ENCODE results near the gene FHL1. TPM values are rescaled to one million over a fixed set of nuclear protein-coding genes. Genes with fewer than 3 reads are reported as not detected.
"Not testable (repeated sequence)": the region's sequence is repeated elsewhere in the genome, so short reads cannot be mapped to it uniquely, and the experiment has no call there.

Gene FHL1
- total RNA-seq, 1 donor from 2014 or later: 161 TPM

DNA sequence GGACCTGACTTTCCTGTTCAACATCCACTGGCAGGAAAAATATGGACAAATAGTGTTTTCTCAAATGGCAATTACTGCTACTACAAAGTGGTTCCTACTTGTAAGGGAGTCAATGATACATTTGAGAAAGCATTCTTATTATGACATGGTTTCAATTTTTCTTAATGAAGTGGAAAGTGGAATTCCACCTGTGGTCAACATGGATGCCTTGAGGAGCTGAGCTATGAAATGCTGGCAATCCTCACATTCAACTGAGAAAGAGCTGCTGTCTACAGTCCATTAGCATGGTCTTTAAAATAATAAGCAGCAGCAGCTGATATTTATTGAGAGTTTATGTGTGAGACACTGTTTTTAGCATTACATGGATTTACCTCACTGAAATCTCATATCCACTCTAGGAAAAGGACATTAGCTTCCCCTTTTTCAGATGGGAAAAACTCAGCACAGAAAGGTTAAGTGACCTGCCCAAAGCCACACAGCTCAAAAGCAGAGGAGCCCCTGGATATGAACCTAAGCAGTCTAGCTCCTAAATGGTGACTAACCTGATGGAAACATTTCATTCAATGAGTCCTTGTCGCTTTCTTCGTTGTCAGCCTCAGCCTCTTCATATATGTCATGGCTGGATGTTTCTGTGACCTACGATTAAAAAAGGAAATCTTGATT, 74.6 kb downstream of the FHL1 start:
- no peaks in the 10 kb centered on the region for H3K4me1 Mint-ChIP-seq (ENCODE audit: low read depth, unreplicated experiment)
- H3K36me3 Mint-ChIP-seq (ENCODE audit: unreplicated experiment): no peaks in the 10 kb centered on the region
- H3K4me3 Mint-ChIP-seq (ENCODE audit: unreplicated experiment): no peak overlapping the region
- TF ChIP-seq, protein P1, sequence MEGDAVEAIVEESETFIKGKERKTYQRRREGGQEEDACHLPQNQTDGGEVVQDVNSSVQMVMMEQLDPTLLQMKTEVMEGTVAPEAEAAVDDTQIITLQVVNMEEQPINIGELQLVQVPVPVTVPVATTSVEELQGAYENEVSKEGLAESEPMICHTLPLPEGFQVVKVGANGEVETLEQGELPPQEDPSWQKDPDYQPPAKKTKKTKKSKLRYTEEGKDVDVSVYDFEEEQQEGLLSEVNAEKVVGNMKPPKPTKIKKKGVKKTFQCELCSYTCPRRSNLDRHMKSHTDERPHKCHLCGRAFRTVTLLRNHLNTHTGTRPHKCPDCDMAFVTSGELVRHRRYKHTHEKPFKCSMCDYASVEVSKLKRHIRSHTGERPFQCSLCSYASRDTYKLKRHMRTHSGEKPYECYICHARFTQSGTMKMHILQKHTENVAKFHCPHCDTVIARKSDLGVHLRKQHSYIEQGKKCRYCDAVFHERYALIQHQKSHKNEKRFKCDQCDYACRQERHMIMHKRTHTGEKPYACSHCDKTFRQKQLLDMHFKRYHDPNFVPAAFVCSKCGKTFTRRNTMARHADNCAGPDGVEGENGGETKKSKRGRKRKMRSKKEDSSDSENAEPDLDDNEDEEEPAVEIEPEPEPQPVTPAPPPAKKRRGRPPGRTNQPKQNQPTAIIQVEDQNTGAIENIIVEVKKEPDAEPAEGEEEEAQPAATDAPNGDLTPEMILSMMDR (IDR thresholded peaks at IDR 0.05; ENCODE audit: partially characterized antibody, unreplicated experiment): no peak
- H3K27me3 Mint-ChIP-seq (ENCODE audit: unreplicated experiment): no peaks in the 10 kb centered on the region
- no peak overlapping the region for H3K27ac Mint-ChIP-seq (ENCODE audit: unreplicated experiment)
- no peaks in the 10 kb centered on the region for H3K9me3 Mint-ChIP-seq (ENCODE audit: unreplicated experiment)
- DNase-seq: no peak

DNA sequence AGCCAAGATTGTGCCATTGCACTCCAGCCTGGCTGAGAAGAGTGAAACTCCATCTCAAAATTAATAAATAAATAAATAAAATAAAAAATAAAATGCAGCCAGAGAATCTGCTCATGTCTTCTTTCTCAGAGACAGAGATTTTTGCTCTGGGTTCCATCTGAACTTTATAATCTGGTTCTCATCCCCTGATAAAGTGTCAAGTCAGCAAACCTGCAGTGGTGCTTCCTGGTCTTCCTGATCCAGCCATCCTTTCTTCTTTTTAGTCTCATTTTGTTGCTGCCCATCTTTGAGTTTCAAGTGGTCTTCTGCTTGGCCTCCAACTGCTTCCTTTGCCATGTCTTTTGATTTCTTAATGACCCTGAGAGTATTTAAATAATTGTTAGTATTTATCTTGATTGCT, 79.7 kb downstream of the FHL1 start:
- Mint-ChIP-seq H3K36me3 (ENCODE audit: unreplicated experiment) (no peaks in the 10 kb centered on the region), H3K4me3 (ENCODE audit: unreplicated experiment) (no peak overlapping the region), H3K9me3 (ENCODE audit: unreplicated experiment) (no peaks in the 10 kb centered on the region), H3K4me1 (ENCODE audit: low read depth, unreplicated experiment) (no peaks in the 10 kb centered on the region), H3K27ac (ENCODE audit: unreplicated experiment) (no peak overlapping the region), H3K27me3 (ENCODE audit: unreplicated experiment) (no peaks in the 10 kb centered on the region)
- DNase-seq: no peak
- TF ChIP-seq, protein P1 (IDR thresholded peaks at IDR 0.05; ENCODE audit: partially characterized antibody, unreplicated experiment): no peak

DNA sequence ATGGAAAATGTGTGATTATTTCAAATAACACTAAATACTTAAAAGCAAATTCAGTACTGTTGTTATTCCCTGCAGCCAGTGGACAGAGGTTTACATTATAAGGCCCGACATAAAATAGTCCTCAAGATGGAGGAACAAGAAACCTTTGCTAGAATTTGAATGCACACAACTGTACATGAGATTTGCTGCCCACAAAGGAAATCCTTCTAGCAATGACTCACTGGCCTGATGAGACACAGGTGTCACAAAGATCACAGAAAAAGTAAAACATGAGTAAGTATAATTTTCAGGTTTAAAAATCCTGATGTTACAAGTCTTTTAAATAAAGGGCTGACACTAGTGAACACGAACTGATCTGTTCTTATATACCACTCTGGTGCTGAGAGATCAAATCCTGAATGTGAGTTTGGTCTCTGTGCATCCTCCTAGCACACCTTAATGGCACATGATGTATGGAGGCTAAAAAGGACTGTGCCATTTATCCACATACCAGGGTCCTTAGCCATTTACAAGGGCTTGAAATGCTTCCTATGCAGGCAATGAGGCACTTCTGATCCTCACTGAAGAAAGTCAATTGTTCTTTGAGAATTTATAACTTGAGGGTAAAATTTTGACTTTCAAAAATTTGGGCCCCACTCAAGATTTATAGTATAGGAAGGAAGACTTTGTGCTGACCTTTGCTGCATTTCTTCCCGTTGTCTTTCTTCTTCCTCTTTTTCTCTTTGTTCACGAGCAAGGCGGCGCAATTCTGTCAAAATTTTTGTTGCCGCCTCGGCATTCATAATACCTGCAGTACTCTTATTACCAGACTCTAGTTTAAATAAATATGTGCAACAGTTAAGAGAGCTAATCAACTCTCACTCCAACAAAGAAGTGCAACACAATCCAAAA, 80.9 kb downstream of the FHL1 start:
- Mint-ChIP-seq H3K4me3 (ENCODE audit: unreplicated experiment) (no peak overlapping the region), H3K9me3 (ENCODE audit: unreplicated experiment) (no peaks in the 10 kb centered on the region), H3K36me3 (ENCODE audit: unreplicated experiment) (no peaks in the 10 kb centered on the region), H3K4me1 (ENCODE audit: low read depth, unreplicated experiment) (no peaks in the 10 kb centered on the region), H3K27ac (ENCODE audit: unreplicated experiment) (no peak overlapping the region), H3K27me3 (ENCODE audit: unreplicated experiment) (no peaks in the 10 kb centered on the region)
- TF ChIP-seq, protein P1 (IDR thresholded peaks at IDR 0.05; ENCODE audit: partially characterized antibody, unreplicated experiment): no peak
- DNase-seq: no peak

DNA sequence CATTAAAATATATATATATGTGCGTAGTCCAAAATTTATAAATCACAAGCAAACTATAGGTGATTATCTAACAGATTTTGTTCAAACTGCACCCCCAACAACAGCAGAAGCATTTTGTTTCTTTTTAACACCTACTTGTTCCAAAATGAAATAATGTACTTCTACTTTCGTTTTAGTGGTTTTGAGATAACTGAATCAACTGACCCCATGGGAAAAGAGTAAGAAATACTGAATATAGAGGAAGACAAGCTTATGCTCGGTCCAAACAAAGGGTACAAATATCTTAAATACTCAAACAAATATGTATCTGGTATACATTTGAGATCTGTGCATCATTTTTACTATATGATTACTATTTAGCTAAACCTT, 81.5 kb downstream of the FHL1 start:
- TF ChIP-seq, protein P1 (IDR thresholded peaks at IDR 0.05; ENCODE audit: partially characterized antibody, unreplicated experiment): no peak
- no peaks in the 10 kb centered on the region for H3K36me3 Mint-ChIP-seq (ENCODE audit: unreplicated experiment)
- no peaks in the 10 kb centered on the region for H3K27me3 Mint-ChIP-seq (ENCODE audit: unreplicated experiment)
- no peak overlapping the region for H3K4me3 Mint-ChIP-seq (ENCODE audit: unreplicated experiment)
- H3K9me3 Mint-ChIP-seq (ENCODE audit: unreplicated experiment): no peaks in the 10 kb centered on the region
- DNase-seq: no peak
- no peaks in the 10 kb centered on the region for H3K4me1 Mint-ChIP-seq (ENCODE audit: low read depth, unreplicated experiment)
- H3K27ac Mint-ChIP-seq (ENCODE audit: unreplicated experiment): no peak overlapping the region

DNA sequence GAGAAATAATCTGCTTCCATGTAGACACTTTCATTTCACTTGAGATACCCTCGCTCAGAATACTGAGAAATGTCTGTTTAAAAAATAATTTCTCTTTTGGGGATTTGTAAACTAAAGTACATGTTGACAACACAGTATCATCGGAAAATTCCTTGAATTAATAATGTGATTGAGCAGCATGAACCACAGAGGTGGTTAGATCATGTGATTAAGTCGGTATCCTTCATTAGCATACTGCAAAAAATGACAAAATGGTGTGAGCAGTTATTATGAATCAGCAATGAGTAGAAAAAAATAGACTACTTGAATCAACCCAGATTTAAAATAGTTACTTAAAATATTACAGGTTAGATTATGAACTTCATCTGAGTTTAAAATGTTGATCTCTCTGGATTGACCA, 89.7 kb downstream of the FHL1 start:
- Mint-ChIP-seq H3K9me3 (ENCODE audit: unreplicated experiment) (no peaks in the 10 kb centered on the region), H3K27me3 (ENCODE audit: unreplicated experiment) (no peaks in the 10 kb centered on the region), H3K36me3 (ENCODE audit: unreplicated experiment) (no peaks in the 10 kb centered on the region), H3K4me3 (ENCODE audit: unreplicated experiment) (no peak overlapping the region), H3K27ac (ENCODE audit: unreplicated experiment) (no peak overlapping the region), H3K4me1 (ENCODE audit: low read depth, unreplicated experiment) (no peaks in the 10 kb centered on the region)
- no peak for DNase-seq
- TF ChIP-seq, protein P1 (IDR thresholded peaks at IDR 0.05; ENCODE audit: partially characterized antibody, unreplicated experiment): no peak

DNA sequence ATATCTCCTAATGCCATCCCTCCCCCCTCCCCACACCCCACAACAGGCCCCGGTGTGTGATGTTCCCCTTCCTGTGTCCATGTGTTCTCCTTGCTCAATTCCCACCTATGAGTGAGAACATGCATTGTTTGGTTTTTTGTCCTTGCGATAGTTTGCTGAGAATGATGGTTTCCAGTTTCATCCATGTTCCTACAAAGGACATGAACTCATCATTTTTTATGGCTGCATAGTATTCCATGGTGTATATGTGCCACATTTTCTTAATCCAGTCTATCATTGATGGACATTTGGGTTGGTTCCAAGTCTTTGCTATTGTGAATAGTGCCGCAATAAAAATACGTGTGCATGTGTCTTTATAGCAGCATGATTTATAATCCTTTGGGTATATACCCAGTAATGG, 90.5 kb downstream of the FHL1 start:
- not testable (repeated sequence) for H3K9me3 Mint-ChIP-seq (ENCODE audit: unreplicated experiment); H3K36me3 Mint-ChIP-seq (ENCODE audit: unreplicated experiment); H3K27ac Mint-ChIP-seq (ENCODE audit: unreplicated experiment); H3K4me3 Mint-ChIP-seq (ENCODE audit: unreplicated experiment); H3K27me3 Mint-ChIP-seq (ENCODE audit: unreplicated experiment); H3K4me1 Mint-ChIP-seq (ENCODE audit: low read depth, unreplicated experiment); DNase-seq

All from glutamatergic neuron (in vitro differentiated cells).